NT2/D1 (cell line): Measurements from ENCODE around the gene CYP27C1.
"Not testable (repeated sequence)": the region's sequence is repeated elsewhere in the genome, so short reads cannot be mapped to it uniquely, and the experiment has no call there.

Source experiments
- DNase-seq: peaks from one replicate; pipeline ENCODE4 v3.0.0-alpha.2; 2011; ENCODE audit warnings: low read depth, low spot score
- H3K27me3 ChIP-seq: 2 replicates; pipeline ENCODE4 v1.6.0; 2011; ENCODE audit warnings: mild to moderate bottlenecking; ENCODE audit not compliant: insufficient read length, insufficient read depth
- H3K36me3 ChIP-seq: 2 replicates; pipeline ENCODE4 v1.6.1; 2011; ENCODE audit warnings: mild to moderate bottlenecking, low read length, mixed read lengths; ENCODE audit not compliant: insufficient read depth, insufficient read length
- H3K4me1 ChIP-seq: 2 replicates; pipeline ENCODE4 v1.5.1; 2011; ENCODE audit not compliant: insufficient read depth, insufficient read length
- H3K4me3 ChIP-seq: 2 replicates; pipeline ENCODE4 v1.5.1; 2011; ENCODE audit warnings: low read depth; ENCODE audit not compliant: insufficient read length
- H3K9ac ChIP-seq: 2 replicates; pipeline ENCODE4 v1.6.0; 2011; ENCODE audit warnings: low read depth; ENCODE audit not compliant: insufficient read length
- H3K9me3 ChIP-seq: 2 replicates; pipeline ENCODE4 v1.5.1; 2011; ENCODE audit warnings: mild to moderate bottlenecking, low read length; ENCODE audit not compliant: insufficient read depth
- SUZ12 ChIP-seq: IDR thresholded peaks from 2 replicates; pipeline ENCODE4 v1.6.1; 2011; ENCODE audit not compliant: insufficient read length, insufficient read depth; ENCODE audit errors: extremely low read depth
- YY1 ChIP-seq: IDR thresholded peaks from 2 replicates; pipeline ENCODE4 v1.6.1; 2011; ENCODE audit not compliant: insufficient read length, insufficient read depth
- ZNF274 ChIP-seq: IDR thresholded peaks from 2 replicates; pipeline ENCODE4 v1.6.1; 2011; ENCODE audit warnings: mild to moderate bottlenecking, low read depth, low read length

Gene CYP27C1

DNA sequence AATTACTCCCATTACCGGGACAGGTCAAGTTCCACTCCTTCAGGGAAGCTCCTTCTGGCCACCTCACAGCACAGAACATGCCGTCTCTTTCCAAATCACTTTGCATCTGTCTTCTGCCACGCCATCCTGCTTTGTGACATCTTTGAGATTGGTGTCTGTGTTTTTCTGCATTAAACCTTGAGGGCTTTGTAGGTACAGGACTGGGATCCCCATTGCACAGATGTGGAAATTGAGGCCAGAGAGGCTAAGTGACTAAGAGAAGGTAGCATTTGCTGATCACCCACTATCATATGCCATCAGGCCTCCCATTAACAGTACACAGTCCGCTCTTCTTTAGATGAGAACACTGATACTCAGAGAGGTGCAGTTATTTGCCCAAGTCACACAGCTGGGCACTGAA, 9.5 kb upstream of the CYP27C1 start:
- Histone ChIP-seq H3K4me3 (no peak overlapping the region), H3K9me3 (peaks cover 7% of the 10 kb centered on the region), H3K4me1 (peaks cover 4% of the 10 kb centered on the region), H3K27me3 (no peaks in the 10 kb centered on the region), H3K36me3 (no peaks in the 10 kb centered on the region), H3K9ac (no peak overlapping the region)
- no peak for DNase-seq
- TF ChIP-seq ZNF274 (no peak), SUZ12 (no peak), YY1 (no peak)

DNA sequence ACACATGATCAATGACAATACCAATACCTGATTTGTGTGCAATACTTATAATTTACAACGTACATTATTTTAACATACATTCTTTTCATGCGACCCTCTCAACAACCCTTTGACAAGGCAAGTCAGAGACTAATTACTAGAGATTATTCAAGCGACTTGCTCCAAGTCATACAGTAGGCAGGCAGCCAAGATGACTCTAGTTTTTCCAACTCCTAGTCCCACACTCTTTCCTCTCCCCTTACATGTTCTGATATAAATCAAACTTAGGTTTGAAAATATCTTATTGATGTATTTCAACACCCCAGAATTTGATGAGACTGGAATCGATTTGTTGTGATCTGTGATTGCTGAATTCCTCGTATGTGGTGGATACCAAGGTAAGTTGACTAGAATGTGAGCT, 8.0 kb upstream of the CYP27C1 start:
- no peak for TF ChIP-seq SUZ12
- no peak for TF ChIP-seq ZNF274
- TF ChIP-seq YY1 = no peak
- Histone ChIP-seq H3K4me3 (no peak overlapping the region), H3K27me3 (no peaks in the 10 kb centered on the region), H3K9ac (no peak overlapping the region), H3K9me3 (peaks cover 7% of the 10 kb centered on the region), H3K36me3 (no peaks in the 10 kb centered on the region), H3K4me1 (peaks cover 4% of the 10 kb centered on the region)
- DNase-seq = no peak

DNA sequence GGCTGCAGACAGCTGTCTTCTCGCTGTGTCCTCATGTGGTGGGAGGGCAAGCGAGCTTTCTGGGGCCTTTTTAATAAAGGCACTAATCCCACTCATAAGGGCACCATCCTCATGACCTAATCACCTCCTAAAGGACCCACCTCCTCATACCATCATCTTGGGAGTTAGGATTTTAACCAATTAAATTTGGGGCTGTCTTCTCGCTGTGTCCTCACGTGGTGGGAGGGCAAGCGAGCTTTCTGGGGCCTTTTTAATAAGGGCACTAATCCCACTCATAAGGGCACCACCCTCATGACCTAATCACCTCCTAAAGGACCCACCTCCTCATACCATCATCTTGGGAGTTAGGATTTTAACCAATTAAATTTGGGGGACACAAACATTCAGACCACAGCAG, 7.2 kb upstream of the CYP27C1 start:
- not testable (repeated sequence) for H3K4me3 ChIP-seq, H3K27me3 ChIP-seq, H3K4me1 ChIP-seq, H3K9me3 ChIP-seq, H3K36me3 ChIP-seq, H3K9ac ChIP-seq, DNase-seq

DNA sequence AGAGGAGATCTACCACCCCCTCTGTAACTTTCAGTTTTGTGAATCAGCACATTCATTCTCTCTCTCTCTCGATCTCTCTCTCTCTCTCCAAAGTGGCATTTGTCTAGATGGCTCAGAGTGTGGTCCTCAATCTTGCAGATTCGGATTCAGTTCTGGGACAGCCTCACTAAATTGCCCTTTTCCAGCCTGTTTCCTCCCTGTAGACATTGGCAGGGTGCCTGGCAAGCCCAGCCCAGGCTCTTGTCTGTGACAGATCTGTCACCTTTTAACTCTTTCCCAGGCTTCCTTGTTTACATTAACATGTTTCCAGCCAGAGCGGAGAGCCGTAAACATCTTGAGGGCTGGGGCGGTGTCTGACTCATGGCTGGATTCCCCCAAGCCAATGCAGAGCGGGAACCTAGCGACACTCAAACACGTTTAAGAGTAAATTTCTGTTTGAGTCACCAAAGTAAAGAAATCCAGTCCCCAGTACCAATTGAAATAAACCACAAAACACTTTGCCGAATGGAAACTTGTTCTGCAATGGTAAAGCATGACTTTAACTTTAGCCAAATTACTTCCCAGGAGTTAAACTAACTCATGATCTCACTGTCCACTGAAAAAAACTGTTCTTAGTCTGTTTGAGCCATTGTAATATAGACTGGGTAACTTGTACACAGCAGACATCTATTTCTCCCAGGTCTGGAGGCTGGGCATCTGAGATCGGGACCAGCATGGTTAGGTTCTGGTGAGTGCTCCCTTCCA, 6.6 kb upstream of the CYP27C1 start:
- H3K36me3 ChIP-seq = no peaks in the 10 kb centered on the region
- peaks cover 4% of the 10 kb centered on the region for H3K4me1 ChIP-seq
- TF ChIP-seq ZNF274 = no peak
- no peak for TF ChIP-seq YY1
- no peak for TF ChIP-seq SUZ12
- H3K9me3 ChIP-seq = peaks cover 7% of the 10 kb centered on the region
- DNase-seq = no peak
- H3K4me3 ChIP-seq = no peak overlapping the region
- H3K9ac ChIP-seq = no peak overlapping the region
- no peaks in the 10 kb centered on the region for H3K27me3 ChIP-seq

DNA sequence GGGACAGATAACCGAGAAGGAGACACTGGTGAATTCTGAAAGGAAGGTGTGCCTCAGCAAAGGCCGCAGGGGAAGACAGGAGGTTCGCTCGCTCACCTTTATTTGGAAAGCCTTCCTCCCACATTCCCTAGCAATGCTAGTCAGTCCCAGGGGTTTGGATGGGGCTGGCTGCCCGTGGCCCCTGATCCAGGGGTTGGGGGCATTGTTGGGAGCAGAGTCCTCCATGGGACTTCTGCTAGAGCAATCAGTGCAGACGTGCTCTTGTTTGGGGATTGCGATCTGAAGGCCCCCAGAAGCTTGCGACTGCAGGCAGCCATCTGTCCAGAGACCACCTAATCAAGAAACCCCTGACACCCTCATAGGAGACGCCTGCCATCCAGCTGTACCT, 6.0 kb upstream of the CYP27C1 start:
- Histone ChIP-seq H3K27me3 (no peaks in the 10 kb centered on the region), H3K4me3 (no peak overlapping the region), H3K9ac (no peak overlapping the region), H3K9me3 (peaks cover 7% of the 10 kb centered on the region), H3K4me1 (peaks cover 4% of the 10 kb centered on the region), H3K36me3 (no peaks in the 10 kb centered on the region)
- no peak for DNase-seq
- no peak for TF ChIP-seq YY1
- TF ChIP-seq ZNF274 = no peak
- no peak for TF ChIP-seq SUZ12

DNA sequence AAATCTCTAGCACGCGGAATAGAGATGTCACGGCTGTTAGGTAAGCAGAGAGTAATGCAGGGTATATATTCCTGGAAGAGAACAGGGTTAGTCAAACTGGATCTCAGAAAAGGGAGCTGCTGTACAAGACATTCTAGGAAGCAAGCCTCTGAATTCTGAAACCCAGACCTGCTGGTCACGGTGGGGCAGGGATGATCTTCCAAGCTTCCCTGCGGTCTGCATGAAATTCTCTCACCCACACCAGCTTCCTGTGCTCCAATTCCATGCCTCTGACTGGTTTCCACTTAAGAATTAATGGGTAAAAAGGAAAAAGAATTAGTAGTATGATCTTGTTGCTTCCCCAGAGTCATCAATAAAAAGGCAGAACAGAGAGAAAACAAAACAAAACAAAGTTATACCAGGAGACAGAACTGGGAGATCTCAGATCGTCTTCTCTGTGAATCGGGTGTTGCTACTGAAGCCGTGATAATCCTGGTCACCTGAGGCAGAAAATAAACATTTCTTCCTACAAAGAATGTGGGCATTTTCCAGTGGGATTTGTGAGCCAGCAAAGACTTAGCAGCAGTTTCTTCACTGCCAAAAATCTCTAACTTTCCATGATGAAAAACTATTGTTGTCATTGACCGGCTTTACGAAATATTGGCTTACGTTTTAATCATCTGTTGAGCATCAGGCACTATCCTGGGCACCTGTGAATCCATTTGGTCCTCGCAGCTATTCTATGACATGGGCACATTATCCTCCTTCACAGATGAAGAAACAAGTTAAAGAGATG, 5.3 kb upstream of the CYP27C1 start:
- Histone ChIP-seq H3K9me3 (peaks cover 7% of the 10 kb centered on the region), H3K4me3 (no peak overlapping the region), H3K27me3 (no peaks in the 10 kb centered on the region), H3K36me3 (no peaks in the 10 kb centered on the region), H3K4me1 (peaks cover 4% of the 10 kb centered on the region), H3K9ac (no peak overlapping the region)
- no peak for DNase-seq
- no peak for TF ChIP-seq SUZ12
- no peak for TF ChIP-seq ZNF274
- no peak for TF ChIP-seq YY1

DNA sequence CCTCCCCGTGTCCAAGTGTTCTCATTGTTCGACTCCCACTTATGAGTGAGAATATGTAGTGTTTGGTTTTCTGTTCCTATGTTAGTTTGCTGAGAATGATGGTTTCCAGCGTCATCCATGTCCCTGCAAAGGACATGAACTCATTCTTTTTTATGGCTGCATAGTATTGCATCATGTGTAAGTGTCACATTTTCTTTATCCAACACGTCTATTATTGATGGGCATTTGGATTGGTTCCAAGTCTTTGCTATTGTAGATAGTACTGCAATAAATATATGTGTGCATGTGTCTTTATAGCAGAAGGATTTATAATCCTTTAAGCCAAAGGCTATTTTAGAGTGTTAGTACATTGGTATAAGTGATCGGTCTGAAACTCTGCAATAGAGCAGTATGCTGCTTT, 4.0 kb upstream of the CYP27C1 start:
- not testable (repeated sequence) for H3K9me3 ChIP-seq, H3K27me3 ChIP-seq, H3K9ac ChIP-seq, H3K36me3 ChIP-seq, DNase-seq, H3K4me3 ChIP-seq, H3K4me1 ChIP-seq
